HepG2 (cell line): ENCODE data around the gene TIMM10. TPM values are rescaled to one million over a fixed set of nuclear protein-coding genes. Genes with fewer than 3 reads are reported as not detected.

Experiments used
- AHDC1 ChIP-seq: sonication (generic); formaldehyde crosslinking; IDR thresholded peaks from 2 replicates; pipeline ENCODE4 v1.5.1; 2020; ENCODE audit warnings: mild to moderate bottlenecking, missing genetic modification reagents, borderline replicate concordance
- ATRX ChIP-seq: sonication (generic); formaldehyde crosslinking; IDR thresholded peaks from 2 replicates; pipeline ENCODE4 v1.4.0; 2020; ENCODE audit warnings: missing genetic modification reagents, borderline replicate concordance
- HNRNPK ChIP-seq: fragments of 200-400 bp; formaldehyde crosslinking; IDR thresholded peaks from 2 replicates; pipeline ENCODE4 v1.6.1; 2018; ENCODE audit warnings: low read length, low read depth, moderate library complexity, mild to moderate bottlenecking; ENCODE audit not compliant: poor library complexity, severe bottlenecking
- KAT7 ChIP-seq: IDR thresholded peaks from 2 replicates; pipeline ENCODE4 v1.6.1; 2018; ENCODE audit warnings: borderline replicate concordance, missing compliant biosample characterization
- RELA ChIP-seq: sonication (generic); formaldehyde crosslinking; IDR thresholded peaks from 2 replicates; pipeline ENCODE4 v1.4.0; 2020; ENCODE audit warnings: missing genetic modification reagents
- TCF7 ChIP-seq: sonication (generic); IDR thresholded peaks from 2 replicates; pipeline ENCODE4 v1.6.1; 2016; ENCODE audit warnings: antibody characterized with exemption, low read depth
- TGIF2 ChIP-seq: IDR thresholded peaks from 2 replicates; pipeline ENCODE4 v1.6.1; 2016; ENCODE audit warnings: control low read depth, missing compliant biosample characterization
- ZBTB4 ChIP-seq: sonication (generic); formaldehyde crosslinking; IDR thresholded peaks from 2 replicates; pipeline ENCODE4 v1.4.0; 2020; ENCODE audit warnings: missing genetic modification reagents, mild to moderate bottlenecking, borderline replicate concordance
- ZNF256 ChIP-seq: sonication (generic); formaldehyde crosslinking; conservative IDR thresholded peaks from 2 replicates; pipeline ENCODE4 v1.4.0; 2020; ENCODE audit warnings: missing genetic modification reagents
- ZNF317 ChIP-seq: sonication (generic); formaldehyde crosslinking; IDR thresholded peaks from 2 replicates; pipeline ENCODE4 v1.5.0; 2020; ENCODE audit warnings: mild to moderate bottlenecking, missing genetic modification reagents
- ZNF607 ChIP-seq: sonication (generic); formaldehyde crosslinking; IDR thresholded peaks from 2 replicates; pipeline ENCODE4 v1.5.1; 2020; ENCODE audit warnings: missing genetic modification reagents, mild to moderate bottlenecking, borderline replicate concordance
- ZNF616 ChIP-seq: sonication (generic); formaldehyde crosslinking; IDR thresholded peaks from 2 replicates; pipeline ENCODE4 v1.5.0; 2020; ENCODE audit warnings: low read depth, mild to moderate bottlenecking, missing genetic modification reagents
- ZSCAN9 ChIP-seq: IDR thresholded peaks from 2 replicates; pipeline ENCODE4 v1.6.1; 2016; ENCODE audit warnings: borderline replicate concordance
- polyA plus RNA-seq, 8 experiments: library from polyadenylated mRNA; depleted of rRNA in 3 of 8; stranded (reverse) in 7 of 8; unstranded in 1 of 8; fragments of >200 nt; fragmentation: Illumina TruSeq in 4 of 8; extraction: Trizol in 4 of 8; gene quantifications; 2 replicates each; pipeline versions ENCODE4 v1.2.1 to v1.2.3, GENCODE V29; 2011 to 2016; ENCODE audit warnings: low read depth in 4 of 8, missing spikeins in 1 of 8, mixed read lengths in 1 of 8; ENCODE audit not compliant: insufficient read depth in 1 of 8
- total RNA-seq, 5 experiments: library from RNA; depleted of rRNA; stranded (reverse); fragments of >200 nt; fragmentation: Illumina TruSeq; extraction: Trizol; gene quantifications; 2 replicates each; pipeline ENCODE4 v1.2.3, GENCODE V29; 2016; ENCODE audit warnings: low read depth in 1 of 5
- TF ChIP-seq, protein P1 (sequence below): sonication (generic); formaldehyde crosslinking; IDR thresholded peaks from 2 replicates; pipeline ENCODE4 v1.4.0; 2020; ENCODE audit warnings: low read depth, missing genetic modification reagents
- TF ChIP-seq, protein P2 (sequence below), 2 experiments: fragments of 450-650 bp in 1 of 2; sonication (generic) in 1 of 2; formaldehyde crosslinking; IDR thresholded peaks; 2 replicates each; pipeline versions ENCODE4 v1.5.0 to v1.8.0; 2020 to 2022; ENCODE audit warnings: mild to moderate bottlenecking in 1 of 2, missing genetic modification reagents in 1 of 2

Gene TIMM10
- total and polyA plus RNA-seq, 2 of the 13 experiments (the other 11 are each of a cell fraction or from before 2014, with no cell fraction given) = 67.8 to 82.2 TPM

DNA sequence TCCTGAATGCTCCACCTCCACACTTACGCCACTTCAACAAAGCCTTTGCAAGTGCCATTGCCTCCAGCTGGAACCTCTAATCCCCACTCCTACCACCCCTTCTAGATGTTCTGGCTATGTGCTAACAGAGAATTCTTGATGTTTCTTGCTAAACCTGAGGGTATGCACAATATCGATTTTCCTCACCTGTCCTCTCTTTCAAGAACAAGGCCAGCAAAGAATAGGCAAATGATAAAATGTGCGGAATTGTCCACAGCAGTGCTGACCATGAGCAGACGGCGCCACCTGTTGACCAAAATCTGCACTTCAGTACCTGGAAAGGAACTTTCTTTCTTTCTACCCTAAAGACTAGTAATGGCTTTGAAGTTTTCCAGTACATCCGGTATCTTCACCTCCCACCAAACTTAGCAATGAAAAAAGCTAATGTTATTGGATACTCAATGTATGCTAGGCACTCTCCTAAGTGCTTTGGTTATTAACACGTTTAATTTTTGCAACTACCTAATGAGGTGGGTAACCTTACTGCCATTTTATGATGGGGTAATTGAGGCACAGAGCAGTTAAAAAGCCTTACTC lies 3.4 kb downstream of the TIMM10 start (continued):
- TF ChIP-seq, protein P1, sequence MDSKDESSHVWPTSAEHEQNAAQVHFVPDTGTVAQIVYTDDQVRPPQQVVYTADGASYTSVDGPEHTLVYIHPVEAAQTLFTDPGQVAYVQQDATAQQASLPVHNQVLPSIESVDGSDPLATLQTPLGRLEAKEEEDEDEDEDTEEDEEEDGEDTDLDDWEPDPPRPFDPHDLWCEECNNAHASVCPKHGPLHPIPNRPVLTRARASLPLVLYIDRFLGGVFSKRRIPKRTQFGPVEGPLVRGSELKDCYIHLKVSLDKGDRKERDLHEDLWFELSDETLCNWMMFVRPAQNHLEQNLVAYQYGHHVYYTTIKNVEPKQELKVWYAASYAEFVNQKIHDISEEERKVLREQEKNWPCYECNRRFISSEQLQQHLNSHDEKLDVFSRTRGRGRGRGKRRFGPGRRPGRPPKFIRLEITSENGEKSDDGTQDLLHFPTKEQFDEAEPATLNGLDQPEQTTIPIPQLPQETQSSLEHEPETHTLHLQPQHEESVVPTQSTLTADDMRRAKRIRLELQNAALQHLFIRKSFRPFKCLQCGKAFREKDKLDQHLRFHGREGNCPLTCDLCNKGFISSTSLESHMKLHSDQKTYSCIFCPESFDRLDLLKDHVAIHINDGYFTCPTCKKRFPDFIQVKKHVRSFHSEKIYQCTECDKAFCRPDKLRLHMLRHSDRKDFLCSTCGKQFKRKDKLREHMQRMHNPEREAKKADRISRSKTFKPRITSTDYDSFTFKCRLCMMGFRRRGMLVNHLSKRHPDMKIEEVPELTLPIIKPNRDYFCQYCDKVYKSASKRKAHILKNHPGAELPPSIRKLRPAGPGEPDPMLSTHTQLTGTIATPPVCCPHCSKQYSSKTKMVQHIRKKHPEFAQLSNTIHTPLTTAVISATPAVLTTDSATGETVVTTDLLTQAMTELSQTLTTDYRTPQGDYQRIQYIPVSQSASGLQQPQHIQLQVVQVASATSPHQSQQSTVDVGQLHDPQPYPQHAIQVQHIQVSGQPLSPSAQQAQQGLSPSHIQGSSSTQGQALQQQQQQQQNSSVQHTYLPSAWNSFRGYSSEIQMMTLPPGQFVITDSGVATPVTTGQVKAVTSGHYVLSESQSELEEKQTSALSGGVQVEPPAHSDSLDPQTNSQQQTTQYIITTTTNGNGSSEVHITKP (CRISPR knock-in tag) = peak; percentile 52; the same call in 1 of the 2 replicates
- TF ChIP-seq ZNF317 (CRISPR knock-in tag) = no peak
- TF ChIP-seq ZNF256 (CRISPR knock-in tag) = no peak
- TF ChIP-seq RELA (CRISPR knock-in tag) = no peak
- TF ChIP-seq, protein P2, sequence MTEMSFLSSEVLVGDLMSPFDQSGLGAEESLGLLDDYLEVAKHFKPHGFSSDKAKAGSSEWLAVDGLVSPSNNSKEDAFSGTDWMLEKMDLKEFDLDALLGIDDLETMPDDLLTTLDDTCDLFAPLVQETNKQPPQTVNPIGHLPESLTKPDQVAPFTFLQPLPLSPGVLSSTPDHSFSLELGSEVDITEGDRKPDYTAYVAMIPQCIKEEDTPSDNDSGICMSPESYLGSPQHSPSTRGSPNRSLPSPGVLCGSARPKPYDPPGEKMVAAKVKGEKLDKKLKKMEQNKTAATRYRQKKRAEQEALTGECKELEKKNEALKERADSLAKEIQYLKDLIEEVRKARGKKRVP (CRISPR knock-in tag; IDR thresholded peaks at IDR 0.05) = peak in 1 of 2 experiments; percentile 95; a peak in 2 of 4 replicates
- TF ChIP-seq TGIF2 (CRISPR knock-in tag) = no peak
- no peak for TF ChIP-seq ZNF616 (CRISPR knock-in tag)
- TF ChIP-seq ZNF607 = no peak
- no peak for TF ChIP-seq ATRX (CRISPR knock-in tag)
- no peak for TF ChIP-seq AHDC1 (CRISPR knock-in tag)
- no peak for TF ChIP-seq HNRNPK
- no peak for TF ChIP-seq TCF7
- 0 out of 2 replicates have a peak, but pooled peaks have one; percentile 4 for TF ChIP-seq ZSCAN9
- TF ChIP-seq ZBTB4 (CRISPR knock-in tag) = 0 out of 2 replicates have a peak, but pooled peaks have one; percentile 46
- TF ChIP-seq KAT7 = no peak
